ENCODE data around the gene ZNF488.

- TF ChIP-seq, protein P1, sequence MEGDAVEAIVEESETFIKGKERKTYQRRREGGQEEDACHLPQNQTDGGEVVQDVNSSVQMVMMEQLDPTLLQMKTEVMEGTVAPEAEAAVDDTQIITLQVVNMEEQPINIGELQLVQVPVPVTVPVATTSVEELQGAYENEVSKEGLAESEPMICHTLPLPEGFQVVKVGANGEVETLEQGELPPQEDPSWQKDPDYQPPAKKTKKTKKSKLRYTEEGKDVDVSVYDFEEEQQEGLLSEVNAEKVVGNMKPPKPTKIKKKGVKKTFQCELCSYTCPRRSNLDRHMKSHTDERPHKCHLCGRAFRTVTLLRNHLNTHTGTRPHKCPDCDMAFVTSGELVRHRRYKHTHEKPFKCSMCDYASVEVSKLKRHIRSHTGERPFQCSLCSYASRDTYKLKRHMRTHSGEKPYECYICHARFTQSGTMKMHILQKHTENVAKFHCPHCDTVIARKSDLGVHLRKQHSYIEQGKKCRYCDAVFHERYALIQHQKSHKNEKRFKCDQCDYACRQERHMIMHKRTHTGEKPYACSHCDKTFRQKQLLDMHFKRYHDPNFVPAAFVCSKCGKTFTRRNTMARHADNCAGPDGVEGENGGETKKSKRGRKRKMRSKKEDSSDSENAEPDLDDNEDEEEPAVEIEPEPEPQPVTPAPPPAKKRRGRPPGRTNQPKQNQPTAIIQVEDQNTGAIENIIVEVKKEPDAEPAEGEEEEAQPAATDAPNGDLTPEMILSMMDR (IDR thresholded peaks at IDR 0.05; ENCODE audit: low read depth, low read length, poor library complexity, severe bottlenecking), result no peak
- no peak for TF ChIP-seq EZH2phosphoT487 (IDR thresholded peaks at IDR 0.05; ENCODE audit: borderline replicate concordance, low read length)
Measured at GRCh38 chr10:47406870-47407691, 23.0 kb upstream of the ZNF488 start.
